ENCODE data around the gene ENPP6. TPM values are rescaled to one million over a fixed set of nuclear protein-coding genes. Genes with fewer than 3 reads are reported as not detected.
"Not testable (repeated sequence)": the region's sequence is repeated elsewhere in the genome, so short reads cannot be mapped to it uniquely, and the experiment has no call there.

The ENPP6 gene
- total RNA-seq, 1 experiment from 2014 or later = not detected

DNA sequence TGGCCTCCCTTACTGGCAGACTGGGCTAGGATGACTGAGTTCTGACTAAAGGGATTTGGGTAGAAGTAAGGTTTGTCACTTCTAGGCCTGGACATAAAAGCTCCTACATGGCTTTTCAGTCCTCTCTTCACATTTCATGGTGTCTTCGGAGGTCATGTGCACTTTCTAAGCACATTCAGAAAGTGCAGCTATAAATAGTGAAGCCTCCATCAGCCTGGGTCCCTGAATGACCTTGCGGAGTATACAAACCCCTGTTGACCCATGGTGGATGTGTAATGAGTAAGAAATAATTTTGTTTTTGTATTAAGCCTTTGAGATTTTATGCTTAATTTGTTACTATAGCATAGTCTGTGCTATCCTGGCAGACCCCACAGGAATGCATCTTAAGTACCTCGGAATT, 158.6 kb downstream of the ENPP6 start:
- no peak for DNase-seq (ENCODE audit: low read depth)

DNA sequence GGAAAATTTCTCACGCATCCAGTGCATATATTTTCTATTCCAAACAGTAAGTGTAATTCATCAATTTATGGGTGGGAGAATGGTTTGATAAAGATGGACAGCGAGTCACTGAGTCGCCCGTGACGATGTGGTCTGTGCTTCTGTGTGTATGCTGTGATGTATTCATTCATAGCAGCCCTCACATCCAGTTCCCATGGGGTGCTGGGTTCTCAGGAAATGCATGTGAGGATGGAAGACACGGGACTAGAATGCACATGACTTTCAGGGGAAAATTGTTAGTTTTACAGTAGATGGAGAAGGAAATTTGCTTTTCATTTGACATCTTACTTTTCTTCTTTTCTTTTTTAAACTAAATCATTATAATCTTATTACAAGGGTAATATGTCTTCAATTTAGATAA, 159.6 kb downstream of the ENPP6 start:
- DNase-seq (ENCODE audit: low read depth) = no peak

DNA sequence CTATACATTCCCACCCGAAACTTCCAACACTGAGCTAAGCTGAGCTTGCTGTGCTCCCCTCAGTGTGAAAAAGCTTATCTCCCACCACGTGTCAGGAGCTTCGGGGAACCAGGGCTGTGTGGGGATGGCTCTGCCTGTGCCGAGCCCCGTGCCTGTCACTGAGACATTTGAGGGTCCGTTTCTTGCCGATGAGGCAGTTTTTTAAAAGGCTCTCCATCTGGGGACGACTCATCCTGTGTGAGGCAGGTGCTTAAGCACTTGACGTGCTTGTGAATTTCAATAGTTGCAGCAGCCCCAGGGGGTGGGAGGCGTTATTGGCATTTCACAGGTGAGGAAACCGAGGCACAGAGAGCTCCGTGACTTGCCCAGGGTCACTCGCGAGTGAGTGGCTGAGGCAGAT, 160.8 kb downstream of the ENPP6 start:
- DNase-seq (ENCODE audit: low read depth) = no peak

DNA sequence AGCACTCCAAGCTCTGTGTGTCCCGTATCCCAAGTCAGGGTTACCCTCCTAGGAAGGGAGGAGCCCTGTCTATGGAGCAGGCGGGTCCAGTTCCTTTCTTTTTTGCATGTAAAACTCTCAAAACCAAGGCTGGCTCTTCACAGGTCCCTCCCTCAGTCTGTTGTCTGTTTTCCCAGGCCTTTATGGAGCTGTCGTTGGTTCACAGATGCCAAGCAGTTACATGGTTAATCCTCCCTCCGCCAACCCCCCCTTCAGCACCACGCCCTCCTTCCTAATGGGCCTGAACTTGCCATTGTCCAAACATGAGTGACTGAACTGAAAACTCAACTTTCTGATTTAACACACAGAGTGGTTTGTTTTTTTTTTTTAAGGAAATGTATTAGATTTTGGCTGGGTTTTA, 164.2 kb downstream of the ENPP6 start:
- DNase-seq (ENCODE audit: low read depth) = no peak

DNA sequence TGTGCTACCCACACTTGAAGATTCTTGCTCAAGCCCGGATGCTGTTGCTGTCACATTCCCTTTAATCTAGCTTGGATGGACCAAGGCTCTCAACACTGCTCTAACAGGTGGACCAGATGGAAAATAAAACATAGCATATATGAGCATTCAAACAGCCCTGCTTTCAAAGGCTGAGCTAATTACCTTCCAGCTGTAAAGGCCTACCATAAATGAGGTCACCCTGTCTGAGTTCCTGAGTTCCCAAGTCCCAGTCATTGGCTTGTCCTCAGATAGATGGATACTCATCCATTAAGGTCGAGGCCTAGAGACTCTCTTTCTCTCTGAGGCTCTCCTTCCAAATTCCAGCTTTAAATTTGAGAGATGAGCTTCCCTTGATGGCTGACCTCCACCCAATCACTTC, 165.1 kb downstream of the ENPP6 start:
- DNase-seq (ENCODE audit: low read depth) = no peak

DNA sequence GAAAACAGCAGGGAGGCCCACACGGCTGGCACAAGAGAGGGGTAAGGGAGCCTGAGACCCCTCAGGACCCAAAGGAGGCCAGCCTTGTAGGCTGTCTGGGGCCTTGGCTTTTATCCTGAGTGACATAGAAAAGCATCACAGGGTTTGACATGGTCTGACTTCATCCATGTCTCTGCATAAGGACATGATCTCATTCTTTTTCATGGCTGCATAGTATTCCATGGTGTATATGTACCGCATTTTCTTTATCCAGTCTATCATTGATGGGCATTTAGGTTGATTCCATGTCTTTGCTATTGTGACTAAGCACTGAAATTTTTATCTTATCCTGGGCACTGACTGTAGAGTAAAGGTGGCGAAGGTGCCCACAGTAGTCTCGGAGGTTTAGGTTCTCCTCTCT, 166.4 kb downstream of the ENPP6 start:
- not testable (repeated sequence) for DNase-seq (ENCODE audit: low read depth)

DNA sequence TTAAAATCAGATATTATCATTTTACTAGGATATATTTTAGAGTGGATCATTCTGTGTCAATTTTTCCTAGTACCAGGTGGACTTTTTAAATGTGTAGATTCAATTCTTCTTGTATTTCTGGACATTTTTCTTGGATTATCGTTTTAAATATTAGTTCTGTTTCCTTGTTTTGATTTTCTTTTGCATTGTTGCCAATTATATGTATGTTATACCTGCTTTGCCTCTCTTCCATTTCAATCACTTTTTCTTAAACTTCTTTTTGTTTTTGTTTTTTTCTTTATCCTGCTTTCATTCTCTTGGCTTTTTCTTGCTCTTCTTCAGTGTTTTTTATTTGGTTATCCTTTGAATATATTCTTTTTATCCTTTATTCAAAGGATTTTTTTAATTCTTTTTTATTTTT, 171.5 kb downstream of the ENPP6 start:
- DNase-seq (ENCODE audit: low read depth) = no peak

DNA sequence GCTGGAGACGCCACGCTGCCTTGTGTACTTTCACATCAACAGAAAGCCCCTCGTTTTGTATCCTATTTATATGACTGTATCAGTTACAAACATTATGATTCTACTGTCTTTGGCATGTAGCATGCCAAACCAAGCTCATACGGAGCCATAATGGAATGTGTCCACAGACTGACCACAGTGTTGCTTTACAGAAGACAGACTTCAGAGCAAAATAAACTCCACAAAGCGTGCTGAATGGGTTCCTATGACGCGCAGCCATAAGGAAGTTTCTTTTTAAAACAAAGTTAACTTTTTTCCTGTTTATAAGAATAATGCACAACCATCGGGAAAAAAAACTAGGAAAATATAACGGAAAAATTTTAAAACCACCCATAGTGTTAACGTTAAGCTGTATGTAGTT, 176.5 kb downstream of the ENPP6 start:
- DNase-seq (ENCODE audit: low read depth) = no peak

DNA sequence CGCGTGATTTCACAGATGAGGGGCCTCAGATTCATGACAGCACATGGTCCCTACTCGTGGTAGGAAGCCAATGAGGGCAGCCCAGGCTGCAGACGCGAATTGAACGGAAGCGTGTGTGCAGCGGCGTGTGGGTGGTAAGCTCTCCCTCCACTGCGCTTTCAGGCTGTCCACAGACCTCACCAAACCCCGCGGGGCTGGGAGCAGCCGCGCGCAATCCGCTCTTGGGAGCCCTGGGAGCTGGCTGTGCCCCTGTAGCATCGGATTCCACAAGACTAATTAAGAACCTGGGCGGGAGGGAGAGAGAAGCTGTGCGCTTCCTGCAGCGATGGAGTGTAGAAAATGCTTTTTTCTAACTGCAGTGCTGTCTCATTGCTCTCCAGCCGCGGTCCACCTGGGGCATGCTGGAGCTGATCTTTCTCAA, 177.7 kb downstream of the ENPP6 start:
- DNase-seq (ENCODE audit: low read depth) = no peak
